ENCODE measurements around the gene CCDC171.

CCDC171 gene

DNA sequence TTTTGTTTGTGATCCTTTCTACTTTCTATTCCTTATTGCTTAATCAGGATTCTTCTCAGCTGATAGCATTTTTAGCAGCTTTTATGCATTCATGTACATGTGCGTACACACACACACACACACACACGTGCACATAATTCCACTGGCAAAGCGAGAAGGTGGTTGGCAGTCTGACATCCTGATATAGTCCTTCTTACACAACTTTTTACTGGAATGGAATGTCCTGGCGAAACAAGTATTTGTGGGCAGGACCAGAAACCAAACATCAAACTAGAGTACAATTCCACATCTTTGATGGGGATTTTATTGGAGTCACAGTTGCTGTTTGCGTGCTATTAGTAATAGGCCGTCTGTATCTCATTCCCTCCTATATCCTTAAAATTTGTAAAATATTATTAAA, 356.5 kb downstream of the CCDC171 start:
- no peak overlapping the region for H3K27ac ChIP-seq
- TF ChIP-seq CTCF (IDR thresholded peaks at IDR 0.05) (no peak), ZFX (IDR thresholded peaks at IDR 0.05; ENCODE audit: borderline replicate concordance) (no peak)

- H3K27ac ChIP-seq, result no peak overlapping the region
- TF ChIP-seq ZFX (IDR thresholded peaks at IDR 0.05; ENCODE audit: borderline replicate concordance) (no peak), CTCF (IDR thresholded peaks at IDR 0.05) (no peak)
These were observed 362.9 kb downstream of the CCDC171 start for GRCh38 chr9:15915711-15916110.

DNA sequence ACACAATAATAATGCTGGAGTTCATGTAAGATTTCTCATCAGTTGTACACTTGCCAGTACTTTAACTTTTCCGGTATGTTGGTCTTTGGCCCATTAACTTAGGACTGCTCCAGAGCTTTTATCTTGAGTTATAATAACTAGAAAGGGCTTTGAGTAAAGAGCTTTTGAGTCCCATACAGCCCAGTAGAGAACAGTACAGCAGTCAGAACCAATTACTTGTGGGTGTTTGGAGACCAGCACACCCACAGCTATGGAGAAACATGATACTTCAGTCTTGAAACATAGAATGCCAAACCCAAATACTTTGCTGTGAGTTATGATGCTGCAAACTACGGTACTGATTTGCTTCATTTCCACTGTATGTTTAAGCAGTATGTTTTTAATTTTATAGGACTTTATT, 374.3 kb downstream of the CCDC171 start:
- TF ChIP-seq ZFX (IDR thresholded peaks at IDR 0.05; ENCODE audit: borderline replicate concordance), result no peak
- no peak for TF ChIP-seq CTCF (IDR thresholded peaks at IDR 0.05)
- no peak overlapping the region for H3K27ac ChIP-seq

DNA sequence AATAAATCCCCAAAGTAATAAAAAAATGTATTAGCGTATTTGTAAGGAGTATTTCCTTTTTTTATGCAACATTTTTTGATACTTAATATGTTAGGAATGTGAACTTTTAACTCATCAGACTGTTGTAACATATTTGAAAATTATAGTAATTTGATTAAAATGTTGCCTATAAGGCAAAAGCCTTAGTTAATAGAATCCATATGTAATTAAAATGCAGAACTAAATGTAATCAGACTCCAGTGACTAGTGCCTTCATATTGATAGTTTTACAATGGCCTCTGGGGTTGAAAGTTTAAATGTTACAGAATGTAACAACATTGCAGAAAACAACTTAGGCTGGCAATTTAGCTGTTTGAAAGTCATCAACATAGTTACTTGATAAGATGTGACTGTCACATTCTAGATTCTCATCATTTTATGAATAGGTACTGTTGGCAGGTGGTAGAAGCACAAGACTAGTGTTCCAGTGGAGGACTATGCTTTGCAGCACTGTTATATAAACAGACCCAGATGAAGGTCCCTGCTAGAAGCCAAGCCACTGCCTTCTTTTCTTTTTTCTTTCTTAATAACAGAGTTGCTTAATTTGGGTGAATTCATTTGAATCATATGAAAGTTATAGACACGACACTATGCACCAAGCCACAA, 382.9 kb downstream of the CCDC171 start:
- H3K27ac ChIP-seq, result no peak overlapping the region
- TF ChIP-seq CTCF (IDR thresholded peaks at IDR 0.05) (no peak), ZFX (IDR thresholded peaks at IDR 0.05; ENCODE audit: borderline replicate concordance) (no peak)

- TF ChIP-seq ZFX (IDR thresholded peaks at IDR 0.05; ENCODE audit: borderline replicate concordance) (no peak), CTCF (IDR thresholded peaks at IDR 0.05) (no peak)
- no peak overlapping the region for H3K27ac ChIP-seq
These were observed 383.6 kb downstream of the CCDC171 start for GRCh38 chr9:15936306-15936921.

GRCh38 chr9:15942831-15943424, 390.1 kb downstream of the CCDC171 start:
- TF ChIP-seq CTCF (IDR thresholded peaks at IDR 0.05), result no peak
- no peak for TF ChIP-seq ZFX (IDR thresholded peaks at IDR 0.05; ENCODE audit: borderline replicate concordance)
- H3K27ac ChIP-seq, result no peak overlapping the region

- H3K27ac ChIP-seq, result no peak overlapping the region
- no peak for TF ChIP-seq ZFX (IDR thresholded peaks at IDR 0.05; ENCODE audit: borderline replicate concordance)
- TF ChIP-seq CTCF (IDR thresholded peaks at IDR 0.05), result no peak
These were observed 391.5 kb downstream of the CCDC171 start for GRCh38 chr9:15944341-15944740.

Measured in 22Rv1 (cell line).